Measurements from ENCODE around the gene CHST1.

CHST1 gene, protein sequence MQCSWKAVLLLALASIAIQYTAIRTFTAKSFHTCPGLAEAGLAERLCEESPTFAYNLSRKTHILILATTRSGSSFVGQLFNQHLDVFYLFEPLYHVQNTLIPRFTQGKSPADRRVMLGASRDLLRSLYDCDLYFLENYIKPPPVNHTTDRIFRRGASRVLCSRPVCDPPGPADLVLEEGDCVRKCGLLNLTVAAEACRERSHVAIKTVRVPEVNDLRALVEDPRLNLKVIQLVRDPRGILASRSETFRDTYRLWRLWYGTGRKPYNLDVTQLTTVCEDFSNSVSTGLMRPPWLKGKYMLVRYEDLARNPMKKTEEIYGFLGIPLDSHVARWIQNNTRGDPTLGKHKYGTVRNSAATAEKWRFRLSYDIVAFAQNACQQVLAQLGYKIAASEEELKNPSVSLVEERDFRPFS

GRCh38 chr11:45665206-45665932, at the start of gene CHST1:
Gene CHST1, minus strand, starts transcription at chr11:45665622. Its CDS starts 14,699 bp downstream, at chr11:45650923.
- no peak for TF ChIP-seq CTCF (IDR thresholded peaks at IDR 0.05; ENCODE audit: low read depth, low read length, missing control alignments)
- peak within 1 kb of the TSS; percentile 46 for H3K4me3 ChIP-seq (ENCODE audit: low read depth, low read length)
- DNase-seq (ENCODE audit: low read depth) = no peak
- in situ Hi-C loops (cut with HindIII; ENCODE audit: low sequenced_read_pairs) = no loop called here

- DNase-seq (ENCODE audit: low read depth) = no peak
- in situ Hi-C loops (cut with HindIII; ENCODE audit: low sequenced_read_pairs) = no loop called here
- no peak for TF ChIP-seq CTCF (IDR thresholded peaks at IDR 0.05; ENCODE audit: low read depth, low read length, missing control alignments)
- no peak overlapping the region for H3K4me3 ChIP-seq (ENCODE audit: low read depth, low read length)
These were observed 48.2 kb upstream of the CHST1 start for GRCh38 chr11:45713573-45713972.

GRCh38 chr11:45710561-45710960, 45.1 kb upstream of the CHST1 start:
- no peak for DNase-seq (ENCODE audit: low read depth)
- in situ Hi-C loops (cut with HindIII; ENCODE audit: low sequenced_read_pairs) = no loop called here
- H3K4me3 ChIP-seq (ENCODE audit: low read depth, low read length) = no peak overlapping the region
- TF ChIP-seq CTCF (IDR thresholded peaks at IDR 0.05; ENCODE audit: low read depth, low read length, missing control alignments) = no peak

DNA sequence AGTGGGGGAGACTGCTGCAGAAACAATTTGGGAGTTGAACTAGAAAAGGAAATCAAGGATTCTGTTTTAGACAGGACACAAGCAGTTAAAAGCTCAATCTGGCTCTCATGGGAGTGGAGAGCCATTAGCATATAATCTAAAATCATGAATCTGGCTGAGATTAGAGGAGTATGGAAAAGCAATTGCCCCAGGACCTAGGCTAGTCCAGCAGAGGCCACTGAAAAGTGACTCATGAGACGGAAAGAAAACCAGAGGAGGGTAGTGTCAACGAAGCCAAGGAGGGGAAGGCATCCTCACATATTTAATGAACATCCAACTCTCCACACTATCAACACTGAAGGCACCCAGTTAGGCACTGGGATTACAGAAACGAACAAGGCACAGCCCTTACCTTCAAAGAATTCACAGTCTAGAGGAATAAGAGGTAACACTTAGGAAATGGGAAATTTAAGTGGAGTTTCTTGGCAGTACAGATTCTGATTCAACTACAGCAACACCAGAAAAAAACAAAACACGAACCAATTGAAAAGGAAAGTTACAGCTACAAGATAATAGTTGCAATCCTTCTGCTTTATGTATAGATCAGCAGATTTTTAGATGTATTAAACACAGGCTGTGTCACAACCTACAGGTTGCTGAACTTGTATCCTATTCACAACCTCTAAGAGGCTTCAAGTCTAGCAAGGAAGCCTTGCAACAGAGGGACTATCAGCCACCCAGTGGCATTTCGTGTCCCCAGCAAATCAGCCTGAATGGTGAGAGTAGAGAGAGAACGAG, 43.7 kb upstream of the CHST1 start:
- in situ Hi-C loops (cut with HindIII; ENCODE audit: low sequenced_read_pairs) = no loop called here
- no peak for DNase-seq (ENCODE audit: low read depth)
- no peak overlapping the region for H3K4me3 ChIP-seq (ENCODE audit: low read depth, low read length)
- no peak for TF ChIP-seq CTCF (IDR thresholded peaks at IDR 0.05; ENCODE audit: low read depth, low read length, missing control alignments)

DNA sequence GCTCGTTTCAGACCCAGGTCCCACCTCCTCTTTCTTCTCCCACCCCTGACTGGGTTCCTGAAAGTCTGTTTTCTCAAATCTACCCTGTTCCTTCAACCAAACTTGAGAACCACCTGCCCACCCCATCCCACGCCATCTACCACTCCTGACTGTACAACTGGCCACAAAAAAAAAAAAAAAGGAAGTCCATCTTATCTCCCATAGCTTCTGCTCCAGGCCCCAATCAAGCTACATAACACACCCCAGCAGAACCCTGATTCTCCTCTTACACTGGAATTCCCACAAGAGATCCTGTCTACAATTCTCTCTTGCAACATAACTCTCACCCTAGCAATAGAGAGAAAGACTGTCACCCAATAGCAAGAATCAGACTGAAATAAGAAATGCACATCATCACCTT, 39.2 kb upstream of the CHST1 start:
- no peak for TF ChIP-seq CTCF (IDR thresholded peaks at IDR 0.05; ENCODE audit: low read depth, low read length, missing control alignments)
- DNase-seq (ENCODE audit: low read depth) = no peak
- in situ Hi-C loops (cut with HindIII; ENCODE audit: low sequenced_read_pairs) = loop anchor here (5.0 kb wide), 1 partner anchor 42 kb away; no protein-coding TSS in a partner anchor
- H3K4me3 ChIP-seq (ENCODE audit: low read depth, low read length) = no peak overlapping the region

DNA sequence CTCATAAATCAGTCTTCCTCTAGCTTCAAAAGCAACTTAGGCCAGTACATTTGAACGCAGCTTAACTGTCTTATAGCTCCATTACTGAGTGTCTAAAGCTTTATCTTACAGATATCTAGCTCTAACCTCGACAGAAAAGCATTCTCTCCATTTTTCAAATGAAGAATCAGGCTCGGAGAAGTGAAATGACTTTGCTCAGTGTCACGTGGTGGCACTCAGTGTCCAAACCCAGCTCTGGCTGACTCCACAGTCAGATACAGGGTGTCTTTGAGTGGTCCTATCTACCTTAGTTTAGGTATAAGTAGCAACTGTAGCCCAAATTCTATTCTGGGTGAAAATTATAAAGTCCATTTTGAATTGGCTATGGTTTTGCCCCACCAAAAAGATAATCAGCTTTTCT, 38.7 kb upstream of the CHST1 start:
- no peak for DNase-seq (ENCODE audit: low read depth)
- TF ChIP-seq CTCF (IDR thresholded peaks at IDR 0.05; ENCODE audit: low read depth, low read length, missing control alignments) = no peak
- H3K4me3 ChIP-seq (ENCODE audit: low read depth, low read length) = no peak overlapping the region
- in situ Hi-C loops (cut with HindIII; ENCODE audit: low sequenced_read_pairs) = loop anchor here (5.0 kb wide), 1 partner anchor 42 kb away; no protein-coding TSS in a partner anchor

All from astrocyte of the cerebellum (primary cell).